ENCODE results near the gene SLC44A1. TPM values are rescaled to one million over a fixed set of nuclear protein-coding genes. Genes with fewer than 3 reads are reported as not detected.

SLC44A1 gene
- total RNA-seq, 1 donor = 47.8 TPM

DNA sequence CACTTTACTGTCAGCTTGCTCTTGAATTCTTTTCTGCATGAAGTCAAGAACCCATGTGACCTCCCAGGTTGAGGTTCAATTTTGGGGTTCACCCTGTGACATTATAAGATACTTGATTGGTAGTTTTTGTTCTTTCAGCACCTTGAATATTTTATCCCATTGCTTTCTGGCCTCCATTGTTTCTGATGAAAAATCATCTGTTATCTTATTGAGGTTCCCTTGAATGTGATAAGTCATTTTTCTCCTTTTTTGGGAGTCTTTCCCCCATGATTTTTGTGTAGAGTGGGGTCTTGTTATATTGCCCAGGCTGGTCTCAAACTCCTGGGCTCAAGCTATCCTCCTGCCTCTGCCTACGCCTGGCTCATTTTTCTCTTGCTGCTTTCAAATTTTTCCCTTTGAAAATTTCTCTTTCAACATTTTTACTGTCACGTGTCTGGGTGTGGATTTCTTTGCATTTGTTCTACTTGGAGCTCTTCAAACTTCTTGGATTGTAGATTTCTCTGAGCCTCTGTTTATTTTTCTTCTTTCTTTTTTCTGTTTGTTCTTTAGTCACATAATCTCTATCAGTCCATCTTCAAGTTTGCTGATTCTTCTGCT is 20.8 kb upstream of the SLC44A1 start:
- Histone ChIP-seq H3K79me2 (ENCODE audit: insufficient read depth, low read length) (no peaks in the 10 kb centered on the region), H3K4me3 (ENCODE audit: insufficient read depth, low read length) (no peak overlapping the region), H3K36me3 (ENCODE audit: insufficient read depth, low read length) (no peaks in the 10 kb centered on the region)

DNA sequence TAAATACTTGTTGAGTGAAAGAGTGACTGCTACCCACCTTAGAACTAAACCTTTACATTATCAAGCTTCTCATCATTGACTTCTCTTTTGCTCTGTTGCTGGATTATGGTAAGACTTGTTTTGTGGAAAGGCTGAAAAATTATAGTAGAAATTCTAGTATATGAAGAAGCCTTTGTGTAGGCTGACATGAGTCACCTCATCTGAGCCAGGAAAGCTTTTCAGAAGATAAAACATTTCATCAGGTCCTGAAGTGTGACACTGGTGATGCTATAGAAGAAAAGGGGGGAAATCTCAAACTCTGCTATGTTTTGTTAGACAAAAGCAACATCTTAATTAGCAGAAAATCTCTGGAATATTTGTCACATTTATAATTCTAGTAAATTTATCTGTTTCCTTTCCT is 18.4 kb upstream of the SLC44A1 start:
- Histone ChIP-seq H3K4me1 (ENCODE audit: insufficient read depth, low read length) (no peaks in the 10 kb centered on the region), H3K4me2 (ENCODE audit: insufficient read depth, low read length) (no peak overlapping the region), H3K4me3 (ENCODE audit: insufficient read depth, low read length) (no peak overlapping the region), H4K20me1 (ENCODE audit: insufficient read depth, low read length) (no peaks in the 10 kb centered on the region), H2AFZ (ENCODE audit: low read length) (no peak overlapping the region), H3K27me3 (ENCODE audit: insufficient read depth, low read length) (no peaks in the 10 kb centered on the region), H3K79me2 (ENCODE audit: insufficient read depth, low read length) (no peaks in the 10 kb centered on the region), H3K9me3 (ENCODE audit: low read depth, low read length) (peaks cover 2% of the 10 kb centered on the region), H3K36me3 (ENCODE audit: insufficient read depth, low read length) (no peaks in the 10 kb centered on the region), H3K27ac (ENCODE audit: low read depth, low read length) (no peak overlapping the region)
- no peak for TF ChIP-seq CTCF (IDR thresholded peaks at IDR 0.05; ENCODE audit: extremely low read depth, low read depth, low read length)
- no peak for DNase-seq (ENCODE audit: insufficient read length, low spot score, missing footprints)

More for the DNA sequence above, 20.8 kb upstream of the SLC44A1 start:
- H4K20me1 ChIP-seq (ENCODE audit: insufficient read depth, low read length) = no peaks in the 10 kb centered on the region
- H3K27ac ChIP-seq (ENCODE audit: low read depth, low read length) = no peak overlapping the region
- no peak for TF ChIP-seq CTCF (IDR thresholded peaks at IDR 0.05; ENCODE audit: extremely low read depth, low read depth, low read length)
- peaks cover 3% of the 10 kb centered on the region for H3K4me1 ChIP-seq (ENCODE audit: insufficient read depth, low read length)
- H3K4me2 ChIP-seq (ENCODE audit: insufficient read depth, low read length) = no peak overlapping the region
- DNase-seq (ENCODE audit: insufficient read length, low spot score, missing footprints) = no peak
- peaks cover 2% of the 10 kb centered on the region for H3K9me3 ChIP-seq (ENCODE audit: low read depth, low read length)
- H3K27me3 ChIP-seq (ENCODE audit: insufficient read depth, low read length) = no peaks in the 10 kb centered on the region
- H2AFZ ChIP-seq (ENCODE audit: low read length) = no peak overlapping the region

DNA sequence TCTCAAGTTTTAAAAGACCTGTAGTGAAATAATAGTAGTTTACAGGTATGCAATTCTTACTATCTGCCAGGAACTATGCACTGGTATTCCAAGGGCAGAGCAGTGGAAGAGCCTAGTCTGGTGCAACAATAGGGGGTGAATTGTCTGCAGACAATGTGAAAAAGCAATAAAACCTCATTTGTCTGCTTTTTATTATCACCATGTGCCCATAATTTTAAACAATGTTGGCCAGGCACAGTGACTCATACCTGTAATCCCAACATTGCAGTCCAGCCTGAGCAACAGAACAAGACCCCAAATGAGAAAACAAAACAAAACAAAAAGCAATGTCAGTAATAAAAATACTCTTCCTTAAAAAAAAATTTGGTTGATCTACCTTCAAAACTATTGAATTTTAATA is 12.2 kb upstream of the SLC44A1 start:
- no peaks in the 10 kb centered on the region for H3K27me3 ChIP-seq (ENCODE audit: insufficient read depth, low read length)
- no peaks in the 10 kb centered on the region for H3K4me1 ChIP-seq (ENCODE audit: insufficient read depth, low read length)
- DNase-seq (ENCODE audit: insufficient read length, low spot score, missing footprints) = no peak
- no peak overlapping the region for H2AFZ ChIP-seq (ENCODE audit: low read length)
- TF ChIP-seq CTCF (IDR thresholded peaks at IDR 0.05; ENCODE audit: extremely low read depth, low read depth, low read length) = no peak
- H3K4me2 ChIP-seq (ENCODE audit: insufficient read depth, low read length) = no peak overlapping the region
- no peak overlapping the region for H3K4me3 ChIP-seq (ENCODE audit: insufficient read depth, low read length)
- H3K79me2 ChIP-seq (ENCODE audit: insufficient read depth, low read length) = no peaks in the 10 kb centered on the region
- no peaks in the 10 kb centered on the region for H3K9me3 ChIP-seq (ENCODE audit: low read depth, low read length)
- H3K27ac ChIP-seq (ENCODE audit: low read depth, low read length) = no peak overlapping the region
- no peaks in the 10 kb centered on the region for H3K36me3 ChIP-seq (ENCODE audit: insufficient read depth, low read length)
- no peaks in the 10 kb centered on the region for H4K20me1 ChIP-seq (ENCODE audit: insufficient read depth, low read length)

- Histone ChIP-seq H3K36me3 (ENCODE audit: insufficient read depth, low read length) (no peaks in the 10 kb centered on the region), H3K79me2 (ENCODE audit: insufficient read depth, low read length) (no peaks in the 10 kb centered on the region), H3K27ac (ENCODE audit: low read depth, low read length) (no peak overlapping the region), H3K9me3 (ENCODE audit: low read depth, low read length) (no peaks in the 10 kb centered on the region), H4K20me1 (ENCODE audit: insufficient read depth, low read length) (no peaks in the 10 kb centered on the region), H3K4me2 (ENCODE audit: insufficient read depth, low read length) (no peak overlapping the region), H2AFZ (ENCODE audit: low read length) (no peak overlapping the region), H3K4me3 (ENCODE audit: insufficient read depth, low read length) (no peak overlapping the region), H3K4me1 (ENCODE audit: insufficient read depth, low read length) (no peaks in the 10 kb centered on the region), H3K27me3 (ENCODE audit: insufficient read depth, low read length) (no peaks in the 10 kb centered on the region)
- DNase-seq (ENCODE audit: insufficient read length, low spot score, missing footprints) = no peak
- no peak for TF ChIP-seq CTCF (IDR thresholded peaks at IDR 0.05; ENCODE audit: extremely low read depth, low read depth, low read length)
Measured at GRCh38 chr9:105233873-105234272, 10.6 kb upstream of the SLC44A1 start.
